ENCODE results near the gene JUP.

Gene JUP

DNA sequence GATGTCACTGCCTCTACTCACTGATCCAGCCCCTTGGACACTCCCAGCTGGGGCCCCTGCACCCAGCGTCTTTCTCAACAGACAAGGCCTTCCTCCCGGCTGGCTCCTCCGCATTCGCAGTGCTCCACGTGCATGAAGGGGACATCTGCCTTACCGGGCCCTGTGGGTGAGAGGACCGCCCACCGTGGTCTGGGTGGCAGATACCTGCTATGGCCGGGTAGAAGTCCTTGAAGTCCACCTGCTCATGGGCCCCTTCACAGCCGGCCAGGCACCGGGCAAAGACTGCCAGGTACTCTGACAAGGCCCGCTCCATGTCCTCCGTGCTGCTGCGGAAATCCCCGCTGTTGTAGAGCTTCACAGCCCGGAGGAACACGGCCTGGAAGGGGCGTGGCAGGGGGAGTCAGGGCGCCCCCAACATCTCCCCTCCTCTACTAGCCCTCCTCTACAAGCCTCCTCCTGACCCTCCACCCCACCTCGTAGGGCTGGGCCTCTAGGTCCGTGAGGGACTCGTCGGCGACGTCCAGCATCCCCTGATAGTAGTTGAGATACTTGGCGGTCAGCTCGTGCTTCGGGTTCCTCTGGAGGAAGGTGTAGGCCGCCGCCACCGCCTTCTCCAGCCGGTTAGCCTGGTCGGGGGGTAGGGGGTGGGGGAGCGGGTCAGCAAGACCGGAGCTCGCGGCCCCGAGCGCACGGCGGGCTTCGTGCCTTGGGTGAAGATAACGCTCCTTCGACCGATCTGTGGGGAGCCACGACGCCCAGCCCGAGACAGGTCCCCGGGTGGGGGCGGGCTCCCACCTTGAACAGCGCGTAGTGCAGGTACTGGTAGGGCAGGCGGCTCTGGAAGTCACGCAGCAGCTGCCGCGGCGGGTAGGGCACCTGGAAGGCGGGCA is 24.4 kb upstream of the JUP start:
- in situ Hi-C loops (cut with MboI; ENCODE audit: low sequenced_read_pairs), result no loop called here

DNA sequence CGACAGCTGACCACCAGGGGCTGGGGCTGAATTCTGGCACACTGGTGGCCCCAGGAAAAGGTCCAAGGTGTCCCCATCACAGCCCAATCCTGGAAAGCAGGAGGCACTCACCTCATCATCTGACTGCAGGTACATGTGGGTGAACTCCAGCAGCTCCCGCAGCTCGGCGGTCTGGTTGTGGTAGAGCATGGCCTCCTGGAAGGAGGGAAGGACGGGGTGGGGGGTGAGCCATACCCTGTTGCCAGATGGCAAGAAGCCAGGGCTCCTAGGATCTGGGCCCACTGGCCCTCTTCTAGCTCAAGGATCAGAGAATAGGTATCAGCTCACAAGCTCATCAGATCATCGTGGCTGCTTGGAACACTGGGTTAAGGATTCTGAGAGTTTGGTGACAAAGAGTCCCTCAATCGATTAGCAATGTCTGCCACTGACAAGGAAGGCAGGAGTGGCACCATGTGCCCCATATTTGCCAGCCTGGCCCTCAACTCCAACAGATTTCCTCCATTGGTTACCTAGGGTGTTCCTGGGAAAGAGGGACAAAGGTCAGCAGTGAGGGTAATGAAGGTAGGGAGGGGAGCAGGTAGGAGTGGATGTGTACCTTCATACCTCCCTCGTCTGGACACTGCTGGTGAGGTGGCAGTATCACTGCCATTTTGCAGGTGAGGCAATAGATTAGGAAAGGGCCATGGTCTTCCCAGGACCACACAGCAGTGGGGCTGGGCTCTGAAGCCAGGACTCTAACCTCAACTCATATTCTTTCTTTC is 20.4 kb upstream of the JUP start:
- in situ Hi-C loops (cut with MboI; ENCODE audit: low sequenced_read_pairs), result no loop called here

DNA sequence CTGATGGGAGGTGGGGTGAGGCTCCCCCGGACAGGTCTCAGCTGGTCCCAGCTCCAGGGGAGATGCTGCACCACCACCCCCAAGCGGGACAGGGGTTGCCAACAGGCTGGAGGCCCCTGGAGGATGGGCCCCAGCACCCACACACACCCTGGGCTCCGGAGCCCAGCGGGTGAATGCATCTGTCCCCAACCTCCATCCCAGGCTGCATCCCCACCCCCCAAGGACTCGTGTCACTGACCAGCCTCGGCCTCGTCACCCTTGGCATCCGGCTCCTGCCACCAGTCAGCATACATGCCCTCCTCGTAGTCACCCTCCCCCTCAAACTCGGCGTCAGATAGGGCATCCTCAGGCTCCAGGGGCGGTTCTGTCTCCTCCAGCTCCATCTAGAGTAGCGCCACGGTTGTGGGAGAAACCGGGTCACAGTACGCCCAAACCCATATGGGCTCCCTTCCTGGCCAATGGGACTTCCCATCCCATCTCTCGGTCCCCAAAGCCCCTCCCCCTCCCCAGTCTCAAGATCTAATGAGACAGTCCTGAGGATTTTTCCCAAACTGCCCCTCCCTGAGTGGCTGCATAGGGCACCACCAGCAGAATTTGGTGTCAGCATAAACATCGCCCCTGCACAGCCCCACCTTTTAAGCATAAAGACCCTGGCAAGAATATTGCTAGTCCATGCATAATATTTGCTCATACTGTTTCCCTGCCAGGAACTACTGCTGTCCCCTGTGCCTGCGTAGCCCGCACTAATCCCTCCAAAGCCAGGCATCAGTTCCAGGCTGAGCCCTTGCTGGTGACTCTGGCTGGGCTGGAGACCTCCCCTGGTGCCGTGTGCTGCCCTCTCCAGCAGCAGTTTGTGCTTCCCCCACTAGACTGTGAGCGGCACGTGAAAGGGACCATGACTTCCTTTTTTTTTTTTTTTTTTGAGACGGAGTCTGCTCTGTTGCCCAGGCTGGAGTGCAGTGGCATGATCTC is 16.8 kb upstream of the JUP start:
- in situ Hi-C loops (cut with MboI; ENCODE audit: low sequenced_read_pairs), result no loop called here

DNA sequence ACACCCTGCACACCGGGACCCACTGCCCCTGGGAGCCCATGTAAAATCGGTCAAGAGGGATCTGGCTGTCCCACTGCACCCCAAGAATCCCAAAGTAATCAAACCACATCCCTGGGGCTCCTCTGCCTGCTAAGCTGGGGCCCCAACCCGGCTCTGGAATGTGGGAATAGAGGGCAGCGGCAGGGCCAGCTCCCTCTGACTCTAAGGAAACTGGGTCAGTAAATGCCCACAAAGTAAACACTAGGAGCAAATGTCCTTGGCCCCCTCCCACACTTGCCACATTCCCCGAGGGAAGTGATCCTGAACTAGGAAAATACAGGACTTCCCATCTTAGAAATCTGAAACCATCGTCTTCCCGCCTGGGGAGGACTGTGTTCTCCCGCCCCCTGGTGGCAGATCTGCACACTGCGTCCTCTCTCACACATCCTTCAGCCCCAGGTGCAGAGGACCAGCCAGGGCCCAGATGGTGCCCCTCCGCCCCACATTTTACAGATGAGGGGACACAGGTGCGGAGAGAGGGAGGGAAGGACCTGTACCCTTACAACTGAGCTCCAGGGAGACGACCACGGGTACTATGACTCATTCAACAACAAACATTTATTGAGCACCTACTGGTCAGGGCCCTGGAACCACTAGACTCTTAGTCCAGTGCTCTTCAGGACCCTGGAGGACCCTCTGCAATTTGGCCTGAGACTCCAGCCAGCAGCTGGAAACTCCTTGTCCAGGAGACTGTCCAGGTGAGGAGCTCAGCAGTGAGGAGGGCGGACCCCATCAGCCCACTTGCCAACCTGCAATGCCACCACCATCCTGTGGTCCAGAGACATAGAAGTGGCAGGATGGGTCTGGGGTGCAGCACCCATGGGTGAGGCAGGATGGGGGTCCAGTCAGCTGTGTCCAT is 15.1 kb upstream of the JUP start:
- in situ Hi-C loops (cut with MboI; ENCODE audit: low sequenced_read_pairs), result no loop called here

DNA sequence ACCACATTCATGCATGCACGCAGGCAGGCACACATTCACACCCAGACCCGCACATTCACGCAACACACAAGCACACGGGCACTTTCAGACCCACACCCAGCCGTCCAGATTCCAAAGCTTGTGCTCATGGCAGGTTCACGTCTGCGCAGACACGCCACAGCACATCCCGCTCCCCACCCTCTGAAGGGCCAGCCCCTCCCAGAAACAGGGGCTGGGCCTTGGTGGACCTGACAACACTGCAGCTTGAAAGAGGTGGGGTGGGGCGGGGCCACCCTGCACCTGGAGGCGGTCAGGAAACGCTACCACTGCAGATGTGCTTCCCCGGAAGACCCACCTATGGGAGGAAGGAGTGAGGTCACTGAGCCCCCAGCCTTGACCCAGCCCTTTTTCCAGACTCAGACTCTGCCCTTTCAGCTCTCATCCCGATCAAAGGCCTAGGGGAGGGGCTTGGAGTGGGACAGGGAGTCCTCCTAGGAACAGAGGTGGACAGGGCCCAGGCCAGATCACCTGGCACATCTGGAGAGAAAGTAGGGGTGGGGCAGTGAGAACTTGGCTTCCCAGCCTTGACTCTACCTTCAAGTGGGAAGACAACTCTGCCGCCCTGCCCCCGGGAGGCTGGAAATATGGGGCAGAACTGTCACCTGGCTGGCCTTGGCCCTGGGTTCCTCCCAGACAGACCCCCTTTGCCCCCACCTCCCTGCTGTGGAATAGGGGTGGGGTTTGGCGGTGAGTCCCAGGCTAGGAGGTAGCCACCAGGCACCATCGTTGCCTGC is 14.3 kb upstream of the JUP start:
- in situ Hi-C loops (cut with MboI; ENCODE audit: low sequenced_read_pairs), result no loop called here

DNA sequence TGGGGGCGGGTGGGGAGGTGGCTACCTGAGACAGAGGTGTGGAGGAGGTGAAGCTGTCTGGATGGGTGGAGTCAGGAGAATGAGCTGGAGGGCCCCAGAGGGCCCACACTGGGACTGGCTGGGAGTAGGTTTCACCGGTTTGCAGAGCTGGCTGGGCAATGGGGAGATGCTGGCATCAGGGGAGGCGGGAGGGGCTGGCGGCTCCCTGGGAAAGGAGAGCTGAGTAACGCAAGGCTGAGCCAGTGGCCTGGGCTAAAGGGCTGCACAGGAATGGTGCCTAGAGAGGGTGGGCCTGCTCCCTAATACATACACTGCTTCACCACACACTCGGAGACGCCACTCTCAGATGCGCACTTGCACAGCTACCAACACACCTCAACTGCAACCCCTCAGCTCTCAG is 12.9 kb upstream of the JUP start:
- in situ Hi-C loops (cut with MboI; ENCODE audit: low sequenced_read_pairs), result loop anchor here (10.0 kb wide), 1 partner anchor 55 kb away; no protein-coding TSS in a partner anchor

DNA sequence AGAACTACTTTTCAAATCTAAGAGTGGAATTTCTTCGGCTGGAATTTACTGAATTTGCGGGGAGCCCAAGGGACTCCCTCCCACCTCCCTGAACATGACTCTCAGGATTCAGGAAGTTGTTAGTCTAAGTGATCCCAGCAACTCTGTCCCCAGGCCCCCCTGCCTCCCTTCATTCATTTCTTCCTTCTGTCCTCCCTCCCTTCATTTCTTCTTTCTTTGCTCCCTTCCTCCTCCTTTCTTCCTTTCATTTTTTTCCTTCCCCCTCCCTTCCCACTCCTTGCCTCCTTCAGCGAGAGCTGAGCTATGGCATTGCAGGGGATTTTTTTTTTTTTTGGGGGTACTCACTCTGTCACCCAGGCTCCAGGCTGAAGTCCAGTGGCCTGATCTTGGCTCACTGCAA is 10.9 kb upstream of the JUP start:
- in situ Hi-C loops (cut with MboI; ENCODE audit: low sequenced_read_pairs), result loop anchor here (10.0 kb wide), 1 partner anchor 53 kb away; no protein-coding TSS in a partner anchor

DNA sequence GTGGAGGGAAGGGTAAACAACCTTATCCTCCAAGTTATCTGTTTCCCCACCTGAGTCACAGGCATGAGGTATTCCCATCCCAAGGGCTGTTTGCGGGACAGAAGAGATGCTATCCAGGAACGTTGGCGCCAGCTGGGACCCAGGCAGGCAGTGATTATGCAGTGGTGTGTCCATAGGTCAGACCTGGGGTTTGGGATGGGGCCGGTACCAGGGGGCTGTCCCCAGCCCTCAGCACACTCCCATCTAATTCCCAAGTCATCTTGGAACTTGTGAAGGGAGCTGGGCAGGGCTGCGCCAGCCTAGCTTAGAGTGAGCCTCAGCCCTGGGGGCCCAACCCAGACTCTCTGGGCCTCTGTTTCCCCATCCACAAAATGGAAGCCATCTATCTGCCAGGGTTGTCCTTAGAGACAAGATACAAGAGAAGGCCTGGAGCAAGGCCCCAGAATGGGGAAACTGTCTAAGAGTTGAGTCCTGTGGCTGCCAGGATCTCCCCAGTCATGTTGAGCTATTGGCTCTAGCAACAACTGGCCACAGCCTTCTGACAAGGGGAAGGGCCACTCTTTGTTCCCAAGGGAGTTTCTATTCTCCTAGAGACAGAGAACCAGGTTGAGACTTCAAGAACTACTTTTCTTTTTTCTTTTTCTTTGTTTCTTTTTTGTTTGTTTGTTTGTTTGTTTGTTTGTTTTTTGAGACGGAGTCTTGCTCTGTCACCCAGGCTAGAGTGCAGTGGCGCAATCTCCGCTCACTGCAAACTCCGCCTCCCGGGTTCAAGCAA is 9.8 kb upstream of the JUP start:
- in situ Hi-C loops (cut with MboI; ENCODE audit: low sequenced_read_pairs), result loop anchor here (10.0 kb wide), 1 partner anchor 52 kb away; no protein-coding TSS in a partner anchor

DNA sequence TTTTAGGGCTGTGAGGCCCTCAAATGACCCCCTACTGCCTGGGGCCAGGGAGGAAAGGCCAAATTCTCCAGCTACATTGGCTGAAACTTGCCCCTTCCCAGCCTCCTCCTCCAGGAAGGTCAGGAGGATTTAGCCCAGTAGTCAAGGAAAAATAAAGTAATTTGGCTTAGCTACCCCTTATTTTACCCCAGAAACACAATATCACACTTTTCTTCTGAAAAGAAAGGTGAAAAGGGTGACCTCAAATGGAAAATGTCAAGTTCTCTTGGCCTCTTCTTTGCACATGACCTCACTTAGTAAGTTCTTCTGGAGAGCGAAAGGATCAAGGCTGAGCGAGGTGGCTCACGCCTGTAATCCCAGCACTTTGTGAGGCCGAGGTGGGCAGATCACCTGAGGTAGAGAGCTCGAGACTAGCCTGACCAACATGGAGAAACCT is 8.0 kb upstream of the JUP start:
- in situ Hi-C loops (cut with MboI; ENCODE audit: low sequenced_read_pairs), result loop anchor here (10.0 kb wide), 1 partner anchor 50 kb away; no protein-coding TSS in a partner anchor

DNA sequence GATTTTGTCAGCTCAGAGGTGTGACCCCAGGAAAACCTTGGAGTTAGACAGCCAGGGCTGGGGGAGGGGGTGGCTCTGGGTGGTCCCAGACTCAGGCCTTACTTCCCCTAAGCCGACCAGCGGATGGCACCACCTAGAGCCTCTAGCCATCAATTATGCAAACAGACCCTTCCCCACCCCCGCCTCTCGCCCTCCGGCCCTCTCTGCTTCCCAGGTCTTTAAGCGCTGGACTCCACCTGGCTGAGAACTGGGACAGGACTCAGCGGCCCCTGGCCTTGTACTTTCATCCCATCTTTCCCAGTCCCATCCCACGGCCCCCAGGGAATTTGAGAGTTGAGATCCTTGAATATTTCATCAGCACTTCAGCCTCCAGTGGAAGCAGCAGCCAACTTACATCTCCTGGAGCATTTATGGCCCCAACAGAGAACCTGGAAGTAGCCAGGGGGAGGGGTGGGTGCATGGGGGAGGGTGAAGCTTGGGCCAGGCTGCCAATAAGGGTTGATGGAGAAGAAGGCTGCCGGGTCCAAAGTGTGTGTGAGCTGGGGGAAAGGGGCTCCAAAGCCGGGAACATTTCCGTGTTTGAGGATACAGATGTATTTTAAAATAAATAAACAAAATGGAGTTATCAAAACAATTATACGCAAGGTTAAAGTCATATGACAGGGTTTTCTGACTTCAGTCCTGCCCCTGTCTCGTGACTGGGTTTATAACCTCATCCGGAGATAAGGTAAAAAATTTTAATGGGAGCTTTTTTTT is 7.5 kb upstream of the JUP start:
- in situ Hi-C loops (cut with MboI; ENCODE audit: low sequenced_read_pairs), result loop anchor here (10.0 kb wide), 1 partner anchor 49 kb away; no protein-coding TSS in a partner anchor

DNA sequence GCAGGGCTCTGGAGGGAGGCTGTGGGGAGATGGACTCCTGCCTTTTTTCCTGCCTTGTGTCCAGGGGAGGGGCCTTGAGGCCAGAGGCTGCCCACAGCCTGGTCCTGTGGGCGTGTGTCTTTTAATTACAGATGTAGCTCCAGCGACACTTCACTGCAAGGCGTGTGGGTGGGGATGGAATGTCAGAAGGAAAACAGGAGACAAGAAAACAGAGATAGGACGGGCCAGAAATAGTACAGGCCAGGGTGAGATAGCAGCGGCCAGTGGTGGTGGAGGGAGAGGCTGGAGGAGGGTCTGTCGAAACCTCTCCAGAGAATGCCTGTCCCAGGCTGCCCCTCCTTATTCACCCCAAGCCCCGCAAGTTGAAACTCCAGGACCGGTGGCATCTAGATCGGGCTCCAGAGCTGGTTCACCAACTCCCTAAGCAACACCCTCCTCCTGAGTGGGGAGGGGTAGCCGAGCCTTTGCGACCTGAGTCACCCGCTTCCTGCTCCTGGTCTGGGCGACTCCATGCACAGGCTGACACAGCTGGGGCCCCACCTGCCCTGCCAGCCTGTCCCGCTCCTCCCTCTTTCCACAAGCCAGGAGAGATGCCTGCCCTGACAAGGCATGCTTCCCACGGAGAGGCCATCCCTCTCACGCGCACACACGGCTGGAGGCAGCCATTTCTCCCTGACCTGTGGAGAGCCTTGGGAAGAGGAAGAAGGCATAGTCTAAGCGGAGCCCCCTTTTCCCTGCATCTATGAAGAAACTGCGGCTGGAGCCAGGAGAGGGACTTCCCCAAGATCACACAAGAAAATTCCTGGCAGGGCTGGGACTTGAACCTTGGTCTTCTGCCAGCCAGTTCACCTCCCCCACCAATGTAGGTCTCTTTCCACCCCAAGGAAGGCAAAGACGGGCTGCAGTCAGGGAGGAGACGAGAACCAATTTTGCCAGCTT is 6.6 kb upstream of the JUP start:
- in situ Hi-C loops (cut with MboI; ENCODE audit: low sequenced_read_pairs), result loop anchor here (10.0 kb wide), 1 partner anchor 48 kb away; no protein-coding TSS in a partner anchor

DNA sequence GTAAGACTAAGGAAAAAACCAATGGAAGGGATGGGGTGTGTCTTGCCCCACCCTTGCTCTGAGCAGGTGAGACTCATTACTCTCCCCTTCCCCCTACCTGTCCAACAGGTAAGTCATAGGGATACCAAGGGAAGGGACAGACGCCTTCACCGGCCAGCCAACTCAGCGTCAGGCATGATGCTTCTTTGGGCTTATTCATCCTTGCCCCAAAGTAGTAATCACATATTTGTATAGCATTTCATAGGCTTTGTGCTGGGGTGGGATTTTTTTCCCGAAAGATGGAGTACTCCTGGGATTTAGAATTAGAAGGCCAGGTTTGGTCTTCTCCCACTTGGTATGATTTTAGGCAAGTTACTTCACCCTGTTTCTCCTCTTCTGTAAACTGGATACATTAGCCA is 509 bp upstream of the JUP start:
- in situ Hi-C loops (cut with MboI; ENCODE audit: low sequenced_read_pairs), result no loop called here

DNA sequence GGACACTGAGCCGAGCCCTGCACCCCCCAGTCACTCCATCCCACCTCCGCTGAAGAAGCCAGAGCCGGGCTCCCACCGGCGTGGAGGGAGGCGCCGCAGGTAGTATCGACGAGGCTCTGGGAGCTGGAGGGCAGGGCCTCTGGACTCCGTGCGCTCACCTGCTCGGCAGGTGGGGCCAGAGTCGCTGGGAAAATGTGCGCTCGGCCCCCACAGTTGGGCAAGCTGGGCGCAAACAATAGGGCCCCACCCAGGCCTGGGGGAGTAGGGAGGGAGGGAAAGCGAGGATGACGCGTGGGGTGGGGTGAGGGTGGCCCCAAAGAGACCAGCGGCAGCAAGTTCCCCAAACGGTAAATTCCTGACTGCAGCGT is 668 bp downstream of the JUP start:
- in situ Hi-C loops (cut with MboI; ENCODE audit: low sequenced_read_pairs), result no loop called here

DNA sequence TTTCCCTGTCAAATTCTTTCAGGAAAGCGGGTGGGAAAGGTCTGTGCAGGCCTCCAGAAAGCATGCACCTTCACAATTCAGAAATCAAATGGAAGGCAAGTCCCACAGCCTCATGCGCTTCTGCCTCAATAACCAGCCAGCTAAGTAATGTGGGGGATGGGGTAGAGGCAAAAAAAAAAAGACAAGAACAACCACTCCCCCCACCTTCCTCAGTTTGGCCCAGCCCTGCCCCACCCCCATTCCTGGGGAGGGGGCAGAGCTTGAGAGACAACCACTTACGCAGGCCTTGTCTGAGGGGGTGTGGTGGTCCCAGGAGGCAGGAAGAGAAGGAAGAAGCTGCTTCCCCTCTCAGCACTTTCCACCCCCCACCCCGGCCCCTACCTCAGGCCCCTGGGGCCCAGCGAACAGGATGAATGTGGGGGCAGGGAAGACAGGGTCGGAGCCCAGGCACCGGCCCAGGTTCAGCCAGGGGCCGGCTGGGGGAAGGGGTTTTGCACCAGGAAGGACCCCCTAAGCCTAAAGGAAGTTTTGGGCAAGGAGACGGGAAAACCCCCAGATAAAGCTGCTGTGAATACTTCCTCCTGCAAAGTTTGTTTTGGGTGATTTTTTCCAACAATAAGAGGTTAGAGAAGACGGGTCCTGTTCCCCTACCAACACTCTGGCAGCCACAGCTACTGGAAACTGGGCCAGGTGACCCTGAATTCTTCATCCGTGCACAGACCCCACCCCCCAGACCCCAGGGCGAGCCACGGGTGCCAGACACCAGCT is 1.2 kb downstream of the JUP start:
- in situ Hi-C loops (cut with MboI; ENCODE audit: low sequenced_read_pairs), result no loop called here

DNA sequence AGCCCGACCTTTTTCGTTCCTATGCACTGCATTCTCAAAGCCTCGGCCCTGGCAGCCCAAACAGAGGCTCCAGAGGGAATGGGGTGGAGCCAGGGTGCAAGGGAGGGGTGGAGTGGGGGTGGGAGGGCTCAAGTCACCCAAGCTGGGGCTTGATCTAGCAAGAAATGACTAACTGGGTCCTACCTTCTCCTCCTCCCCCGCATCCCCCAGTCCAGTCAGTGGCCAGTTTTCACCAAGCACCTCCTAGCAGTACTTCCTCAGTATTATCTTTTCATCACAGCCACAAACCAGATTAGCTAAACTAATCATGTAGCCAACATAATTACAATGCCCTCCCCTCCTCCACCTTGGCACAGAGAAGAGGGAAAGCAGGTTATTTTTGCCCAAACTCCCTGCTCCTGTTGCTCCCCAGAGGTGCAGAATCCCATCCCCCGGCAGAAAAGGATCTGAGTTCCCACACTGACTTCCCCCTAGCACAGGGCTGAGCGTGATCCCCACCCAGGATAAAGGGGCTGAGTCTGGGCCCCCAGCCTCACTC is 2.2 kb downstream of the JUP start:
- in situ Hi-C loops (cut with MboI; ENCODE audit: low sequenced_read_pairs), result no loop called here
